CD4-positive, alpha-beta T cell (primary cell): ENCODE measurements around the gene CLN3. TPM values are rescaled to one million over a fixed set of nuclear protein-coding genes. Genes with fewer than 3 reads are reported as not detected.
A peak's percentile ranks its signal among the peaks of the same experiment; 100 is the strongest.

ENCODE experiments used
- ATAC-seq: fragments of 200-7000 bp; cut with Tn5 transposase; one replicate; pipeline ENCODE4 v1.10.0; 2022; ENCODE audit warnings: mild to moderate bottlenecking; ENCODE audit not compliant: poor library complexity
- CTCF ChIA-PET: fragments of 350-600 bp; sonication (Branson Sonifier 250); formaldehyde crosslinking; loops from one replicate; lab custom pipeline; 2021; ENCODE audit warnings: antibody characterized with exemption, inconsistent platforms; lab: Charles Lee
- POLR2A ChIA-PET: fragments of 350-600 bp; sonication (Branson Sonifier 250); formaldehyde crosslinking; loops from one replicate; lab custom pipeline; 2021; ENCODE audit warnings: antibody characterized with exemption, inconsistent platforms; lab: Charles Lee
- DNase-seq, 14 experiments: peaks; one replicate each; pipeline ENCODE4 v3.0.0-alpha.2; 2013 to 2020; ENCODE audit warnings: mixed read lengths in 2 of 14
- H3K27ac ChIP-seq, 2 donors: one replicate each; pipeline versions ENCODE4 v1.5.1 to v1.7.0; 2013; ENCODE audit warnings: low read length in 2 of 2, low read depth in 1 of 2, mild to moderate bottlenecking in 1 of 2
- H3K27me3 ChIP-seq, 2 experiments: 1 replicate in 1 of 2; 2 replicates in 1 of 2; pipeline versions ENCODE4 v1.6.1 to v1.7.0; 2013; ENCODE audit warnings: low read length in 2 of 2, control low read depth in 1 of 2, mild to moderate bottlenecking in 1 of 2, moderate library complexity in 1 of 2; ENCODE audit not compliant: insufficient read depth in 2 of 2, control insufficient read depth in 1 of 2
- H3K36me3 ChIP-seq: one replicate; pipeline ENCODE4 v1.6.1; 2013; ENCODE audit warnings: low read length, control low read depth; ENCODE audit not compliant: insufficient read depth
- H3K4me1 ChIP-seq: one replicate; pipeline ENCODE4 v1.6.1; 2013; ENCODE audit warnings: low read length, control low read depth; ENCODE audit not compliant: insufficient read depth
- H3K4me3 ChIP-seq: one replicate; pipeline ENCODE4 v1.5.1; 2013; ENCODE audit warnings: mild to moderate bottlenecking, low read length, moderate library complexity
- H3K9me3 ChIP-seq, 2 experiments: 1 replicate in 1 of 2; 2 replicates in 1 of 2; pipeline versions ENCODE4 v1.6.1 to v1.7.0; 2013; ENCODE audit warnings: low read length in 2 of 2, mild to moderate bottlenecking in 2 of 2, control low read depth in 1 of 2, moderate library complexity in 1 of 2; ENCODE audit not compliant: control insufficient read depth in 1 of 2, insufficient read depth in 1 of 2
- H3K27ac Mint-ChIP-seq: one replicate; pipeline ENCODE4 v1.8.0; 2020; ENCODE audit warnings: mixed read lengths
- H3K27me3 Mint-ChIP-seq: one replicate; pipeline ENCODE4 v1.8.0; 2021; ENCODE audit warnings: mixed read lengths
- H3K36me3 Mint-ChIP-seq: one replicate; pipeline ENCODE4 v1.8.0; 2021; ENCODE audit warnings: low read depth, mixed read lengths
- H3K4me1 Mint-ChIP-seq: one replicate; pipeline ENCODE4 v1.8.0; 2021; ENCODE audit warnings: low read depth, mixed read lengths
- H3K4me3 Mint-ChIP-seq: one replicate; pipeline ENCODE4 v1.8.0; 2020; ENCODE audit warnings: mild to moderate bottlenecking, mixed read lengths
- H3K9me3 Mint-ChIP-seq: one replicate; pipeline ENCODE4 v1.8.0; 2020; ENCODE audit warnings: mixed read lengths
- intact Hi-C, 2 experiments: fragments of 100-400 bp; cut with DNase I in 1 of 2; cut with micrococcal nuclease in 1 of 2; formaldehyde crosslinking; loops; one replicate each; pipeline versions ENCODE4 v1.15.1 to v1.9.0; 2023 to 2025; cut with DNase I, micrococcal nuclease
- polyA plus RNA-seq, 2 donors: library from polyadenylated mRNA; unstranded; fragments of 120-200 nt; gene quantifications; one replicate each; pipeline ENCODE4 v1.2.1, GENCODE V29; 2013
- total RNA-seq, 174 experiments: library from RNA in 2 of 174; stranded (reverse) in 2 of 174; gene quantifications; one replicate each; pipeline ENCODE4 v1.2.3 and lab custom pipeline; 2021 to 2026
- TF ChIP-seq, protein P1 (sequence below): fragments of 200-600 bp; IDR thresholded peaks from one replicate; pipeline ENCODE4 v1.8.0; 2022; ENCODE audit warnings: antibody characterized with exemption, mild to moderate bottlenecking

Gene CLN3
- 10 to 100 TPM; 42.7 to 46.3 TPM for total RNA-seq
- 47.4 TPM for polyA plus RNA-seq (2013, experiment 1 of 2)
- 54.4 TPM for polyA plus RNA-seq (2013, experiment 2 of 2)
- 2.1 to 25.9 (median 8.2) reads per million in 172 experiments for total RNA-seq (lab: John Stamatoyannopoulos, UW)

DNA sequence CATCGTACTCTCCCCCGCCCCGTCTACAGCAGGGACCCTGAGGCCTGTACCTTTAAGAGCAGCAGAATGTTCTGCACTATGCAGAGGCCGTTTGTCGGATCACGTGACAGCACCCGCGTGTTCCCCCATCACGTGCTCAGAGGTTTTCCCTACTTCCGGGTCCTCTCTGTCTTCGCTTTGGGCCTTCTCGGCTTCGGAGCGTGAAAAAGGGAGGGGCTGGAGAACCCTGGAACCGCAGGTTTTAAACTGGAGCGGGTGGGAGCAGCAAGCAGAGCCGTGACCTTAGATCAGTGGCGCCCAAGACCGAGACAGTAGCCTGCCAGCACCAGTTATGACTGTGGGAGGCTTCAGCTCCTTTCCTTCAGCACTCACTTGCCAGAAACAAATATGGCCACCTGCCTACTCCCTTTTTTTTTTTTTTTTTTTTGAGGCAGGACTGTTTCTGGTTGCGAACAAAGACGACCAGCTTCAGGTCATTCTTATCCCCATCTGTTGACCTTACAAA, at the start of gene CLN3:
CLN3 (minus strand) TSS at position 105 of the 505 bp plus-strand sequence. CDS start 315 bp downstream, outside the sequence.
- Histone ChIP-seq H3K36me3 (peaks cover 23% of the 10 kb centered on the region), H3K9me3 (peaks cover 0 to 6% of the 10 kb centered on the region in 2 experiments), H3K4me3 (peak within 1 kb of the TSS; percentile 78), H3K4me1 (peaks cover 86% of the 10 kb centered on the region), H3K27ac (peak within 1 kb of the TSS; percentile 90 to 97), H3K27me3 (no peaks in the 10 kb centered on the region)
- Mint-ChIP-seq H3K27ac (peak within 1 kb of the TSS; percentile 99), H3K4me1 (peaks cover 65% of the 10 kb centered on the region), H3K9me3 (no peaks in the 10 kb centered on the region), H3K36me3 (peaks cover 42% of the 10 kb centered on the region), H3K4me3 (peak within 1 kb of the TSS; percentile 92), H3K27me3 (no peaks in the 10 kb centered on the region)
- ATAC-seq (peak; percentile 56), DNase-seq (peak; percentile 75 to 95 (median 82))
- CTCF ChIA-PET: interaction anchor here (1.8 kb wide), 1 partner anchor 62 kb away, joined by 5 read pairs; the partner anchor contains the start of gene SGF29
- intact Hi-C loops: loop anchor here (2.0 to 10.0 kb wide), 4 partner anchors 57 to 353 kb away; partner anchors contain the start of genes SBK1 (in 2 of the 2), TUFM (in 1 of the 2) and XPO6 (in 1 of the 2)
- TF ChIP-seq, protein P1, sequence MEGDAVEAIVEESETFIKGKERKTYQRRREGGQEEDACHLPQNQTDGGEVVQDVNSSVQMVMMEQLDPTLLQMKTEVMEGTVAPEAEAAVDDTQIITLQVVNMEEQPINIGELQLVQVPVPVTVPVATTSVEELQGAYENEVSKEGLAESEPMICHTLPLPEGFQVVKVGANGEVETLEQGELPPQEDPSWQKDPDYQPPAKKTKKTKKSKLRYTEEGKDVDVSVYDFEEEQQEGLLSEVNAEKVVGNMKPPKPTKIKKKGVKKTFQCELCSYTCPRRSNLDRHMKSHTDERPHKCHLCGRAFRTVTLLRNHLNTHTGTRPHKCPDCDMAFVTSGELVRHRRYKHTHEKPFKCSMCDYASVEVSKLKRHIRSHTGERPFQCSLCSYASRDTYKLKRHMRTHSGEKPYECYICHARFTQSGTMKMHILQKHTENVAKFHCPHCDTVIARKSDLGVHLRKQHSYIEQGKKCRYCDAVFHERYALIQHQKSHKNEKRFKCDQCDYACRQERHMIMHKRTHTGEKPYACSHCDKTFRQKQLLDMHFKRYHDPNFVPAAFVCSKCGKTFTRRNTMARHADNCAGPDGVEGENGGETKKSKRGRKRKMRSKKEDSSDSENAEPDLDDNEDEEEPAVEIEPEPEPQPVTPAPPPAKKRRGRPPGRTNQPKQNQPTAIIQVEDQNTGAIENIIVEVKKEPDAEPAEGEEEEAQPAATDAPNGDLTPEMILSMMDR: no peak
- POLR2A ChIA-PET: interaction anchor here (0.6 to 5.4 kb wide), 11 partner anchors 24 to 332 kb away, joined by 3 to 69 read pairs (median 4); partner anchors contain the start of genes SGF29 and SULT1A1

DNA sequence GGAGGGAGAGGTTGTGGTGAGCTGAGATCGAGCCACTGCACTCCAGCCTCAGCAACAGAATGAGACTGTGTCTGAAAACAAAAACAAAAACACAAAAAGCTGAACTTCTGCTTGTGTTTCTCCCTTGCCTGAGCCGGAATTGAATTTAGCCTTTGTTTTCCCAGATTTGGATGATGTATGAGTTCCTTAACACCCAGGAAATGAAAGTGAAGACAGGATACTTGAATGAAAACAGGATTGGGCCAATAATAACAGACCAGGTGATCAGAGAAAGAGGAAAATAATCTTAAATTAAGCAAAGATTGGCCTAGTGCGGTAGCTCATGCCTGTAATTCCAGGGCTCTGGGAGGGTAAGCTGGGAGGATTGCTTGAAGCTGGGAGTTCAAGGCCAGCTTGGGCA, 48.5 kb upstream of the CLN3 start:
- Mint-ChIP-seq H3K36me3 (no peaks in the 10 kb centered on the region), H3K27me3 (no peaks in the 10 kb centered on the region), H3K27ac (no peak overlapping the region), H3K9me3 (no peaks in the 10 kb centered on the region), H3K4me1 (peaks cover 29% of the 10 kb centered on the region), H3K4me3 (no peak overlapping the region)
- no peak for ATAC-seq
- ChIA-PET POLR2A (no interaction called here), CTCF (no interaction called here)
- intact Hi-C loops: no loop called here
- Histone ChIP-seq H3K27me3 (no peaks in the 10 kb centered on the region), H3K4me1 (peaks cover 16% of the 10 kb centered on the region), H3K9me3 (no peaks in the 10 kb centered on the region), H3K27ac (no peak overlapping the region), H3K36me3 (no peaks in the 10 kb centered on the region), H3K4me3 (no peak overlapping the region)
- no peak for DNase-seq
- TF ChIP-seq, protein P1: no peak

DNA sequence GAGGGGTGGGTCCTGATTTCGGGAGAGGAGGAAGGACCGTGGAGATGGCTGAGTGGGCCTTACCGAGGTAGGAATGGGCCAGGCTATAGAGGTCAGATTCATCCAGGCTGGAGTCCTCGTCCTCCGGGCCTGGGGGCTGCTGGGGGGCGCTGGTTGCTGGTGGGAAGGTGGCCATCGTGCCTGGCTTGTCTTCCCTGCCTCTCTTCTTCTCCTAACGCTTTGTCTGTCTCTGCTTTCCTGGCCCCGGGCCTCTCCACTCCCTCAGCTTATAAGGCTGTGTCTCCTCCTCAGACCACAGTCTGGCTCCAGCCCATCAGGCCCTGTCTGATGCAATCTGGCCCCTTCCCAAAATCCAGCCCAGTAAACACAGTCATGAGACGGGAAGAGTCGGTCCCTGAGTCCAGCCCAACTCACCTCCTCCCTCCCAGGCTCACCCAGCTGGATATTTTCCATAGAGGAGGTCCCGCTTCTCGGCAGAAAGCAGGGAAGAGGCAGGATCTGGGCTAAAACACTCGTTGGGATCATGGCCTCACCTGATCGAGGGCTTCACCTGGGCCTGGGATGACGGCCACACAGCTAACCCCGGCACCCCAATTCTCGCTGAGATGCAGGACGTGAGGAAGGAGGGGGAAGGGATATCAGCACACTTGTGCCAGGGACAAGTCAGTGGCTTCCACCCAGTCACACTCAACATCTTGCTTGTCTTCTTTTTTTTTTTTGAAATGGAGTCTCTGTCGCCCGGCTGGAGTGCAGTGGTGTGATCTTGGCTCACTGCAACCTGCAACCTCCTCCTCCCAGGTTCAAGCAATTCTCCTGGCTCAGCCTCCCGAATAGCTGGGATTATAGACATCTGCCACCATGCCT, 47.1 kb upstream of the CLN3 start, which contains the start of gene NUPR1:
NUPR1 (minus strand) TSS at position 242 of the 864 bp plus-strand sequence; CDS start at position 175, 67 bp downstream.
- CTCF ChIA-PET: no interaction called here
- no peak for ATAC-seq

More for the DNA sequence above, 47.1 kb upstream of the CLN3 start, which contains the start of gene NUPR1:
- peaks cover 2% of the 10 kb centered on the region for H3K9me3 Mint-ChIP-seq
- Histone ChIP-seq H3K4me3 (no peak within 1 kb of the TSS), H3K4me1 (peaks cover 30% of the 10 kb centered on the region), H3K27me3 (no peaks in the 10 kb centered on the region), H3K27ac (peak within 1 kb of the TSS in 1 of 2 donors; percentile 5), H3K36me3 (no peaks in the 10 kb centered on the region), H3K9me3 (no peaks in the 10 kb centered on the region)
- H3K4me3 Mint-ChIP-seq: no peak within 1 kb of the TSS
- DNase-seq: no peak
- TF ChIP-seq, protein P1: no peak
- H3K27ac Mint-ChIP-seq: peak within 1 kb of the TSS; percentile 64
- H3K36me3 Mint-ChIP-seq: no peaks in the 10 kb centered on the region
- intact Hi-C loops: no loop called here
- POLR2A ChIA-PET: no interaction called here
- H3K27me3 Mint-ChIP-seq: no peaks in the 10 kb centered on the region
- peaks cover 43% of the 10 kb centered on the region for H3K4me1 Mint-ChIP-seq
